Liver (tissue), 9 donors: ENCODE measurements around the gene DMD. TPM values are rescaled to one million over a fixed set of nuclear protein-coding genes. Genes with fewer than 3 reads are reported as not detected.
"Not testable (repeated sequence)": the region's sequence is repeated elsewhere in the genome, so short reads cannot be mapped to it uniquely, and the experiment has no call there.

ENCODE experiments used
- DNase-seq: peaks from one replicate; pipeline ENCODE4 v3.0.0-alpha.2; 2017; ENCODE audit warnings: low spot score
- H3K27ac ChIP-seq, 2 donors: one replicate each; pipeline ENCODE4 v1.7.0; 2013; ENCODE audit warnings: inconsistent platforms in 2 of 2, low read length in 2 of 2, control low read depth in 1 of 2, low read depth in 1 of 2, mild to moderate bottlenecking in 1 of 2
- H3K27me3 ChIP-seq, 4 donors: one replicate each; pipeline versions ENCODE4 v1.6.1 to v1.7.0; 2013; ENCODE audit warnings: low read length in 3 of 4, inconsistent platforms in 1 of 4, mild to moderate bottlenecking in 1 of 4, moderate library complexity in 1 of 4; ENCODE audit not compliant: control insufficient read depth in 4 of 4, insufficient read depth in 4 of 4
- H3K36me3 ChIP-seq, 4 donors: one replicate each; pipeline versions ENCODE4 v1.6.1 to v1.7.0; 2013; ENCODE audit warnings: low read length in 3 of 4, mild to moderate bottlenecking in 3 of 4, low read depth in 1 of 4, moderate library complexity in 1 of 4; ENCODE audit not compliant: control insufficient read depth in 4 of 4, insufficient read depth in 3 of 4
- H3K4me1 ChIP-seq, 4 donors: one replicate each; pipeline versions ENCODE4 v1.6.1 to v1.7.0; 2013; ENCODE audit warnings: low read length in 3 of 4, mild to moderate bottlenecking in 3 of 4, moderate library complexity in 1 of 4; ENCODE audit not compliant: control insufficient read depth in 4 of 4, insufficient read depth in 4 of 4
- H3K4me3 ChIP-seq, 3 donors: one replicate each; pipeline versions ENCODE4 v1.6.1 to v1.7.0; 2013; ENCODE audit warnings: low read length in 3 of 3, control low read depth in 1 of 3, low read depth in 1 of 3, mild to moderate bottlenecking in 1 of 3
- H3K9ac ChIP-seq, 2 donors: one replicate each; pipeline ENCODE4 v1.7.0; 2013; ENCODE audit warnings: low read length in 2 of 2, mild to moderate bottlenecking in 2 of 2, moderate library complexity in 2 of 2, control low read depth in 1 of 2, low read depth in 1 of 2
- H3K9me3 ChIP-seq, 4 donors: one replicate each; pipeline versions ENCODE4 v1.6.1 to v1.7.0; 2013; ENCODE audit warnings: low read length in 3 of 4; ENCODE audit not compliant: control insufficient read depth in 4 of 4
- EGR1 ChIP-seq, 2 donors: IDR thresholded peaks; 2 replicates each; pipeline ENCODE4 v1.6.1; 2016 to 2018; ENCODE audit warnings: antibody characterized with exemption in 2 of 2, low read depth in 2 of 2
- FOXA1 ChIP-seq: IDR thresholded peaks from 2 replicates; pipeline ENCODE4 v1.6.1; 2016; ENCODE audit warnings: antibody characterized with exemption
- FOXA2 ChIP-seq: IDR thresholded peaks from 2 replicates; pipeline ENCODE4 v1.6.1; 2016; ENCODE audit warnings: antibody characterized with exemption
- GABPA ChIP-seq, 2 donors: IDR thresholded peaks in 1 of 2; conservative IDR thresholded peaks in 1 of 2; 2 replicates each; pipeline ENCODE4 v1.6.1; 2016; ENCODE audit warnings: antibody characterized with exemption in 2 of 2, mild to moderate bottlenecking in 1 of 2, moderate library complexity in 1 of 2
- HNF4A ChIP-seq, 2 donors: conservative IDR thresholded peaks; 2 replicates each; pipeline ENCODE4 v1.6.1; 2016; ENCODE audit warnings: antibody characterized with exemption in 2 of 2, mild to moderate bottlenecking in 2 of 2
- HNF4G ChIP-seq: IDR thresholded peaks from 2 replicates; pipeline ENCODE4 v1.6.1; 2016; ENCODE audit warnings: antibody characterized with exemption
- JUND ChIP-seq, 2 donors: IDR thresholded peaks; 2 replicates each; pipeline ENCODE4 v1.6.1; 2016; ENCODE audit warnings: antibody characterized with exemption in 2 of 2
- MAX ChIP-seq: IDR thresholded peaks from 2 replicates; pipeline ENCODE4 v1.6.1; 2016; ENCODE audit warnings: antibody characterized with exemption
- NR2F2 ChIP-seq: IDR thresholded peaks from 2 replicates; pipeline ENCODE4 v1.6.1; 2016; ENCODE audit warnings: antibody characterized with exemption
- RAD21 ChIP-seq, 2 donors: IDR thresholded peaks; 2 replicates each; pipeline ENCODE4 v1.6.1; 2016; ENCODE audit warnings: antibody characterized with exemption in 2 of 2, mild to moderate bottlenecking in 2 of 2
- REST ChIP-seq: IDR thresholded peaks from 2 replicates; pipeline ENCODE4 v1.6.1; 2016; ENCODE audit warnings: antibody characterized with exemption, mild to moderate bottlenecking
- RXRA ChIP-seq, 2 donors: IDR thresholded peaks; 2 replicates each; pipeline ENCODE4 v1.6.1; 2017 to 2018; ENCODE audit warnings: antibody characterized with exemption in 2 of 2, mild to moderate bottlenecking in 1 of 2
- SP1 ChIP-seq: IDR thresholded peaks from 2 replicates; pipeline ENCODE4 v1.6.1; 2018; ENCODE audit warnings: antibody characterized with exemption, mild to moderate bottlenecking
- TAF1 ChIP-seq: conservative IDR thresholded peaks from 2 replicates; pipeline ENCODE4 v1.6.1; 2016; ENCODE audit warnings: antibody characterized with exemption, mild to moderate bottlenecking
- YY1 ChIP-seq: IDR thresholded peaks from 2 replicates; pipeline ENCODE4 v1.6.1; 2016; ENCODE audit warnings: antibody characterized with exemption, mild to moderate bottlenecking
- WGBS: extraction: QIAGEN DNeasy Blood & Tissue Kit; methylation state at CpG from one replicate; pipeline ENCODE4 v1.1.7; 2013; 5-methylcytosine and 5-hydroxymethylcytosine counted together
- polyA plus RNA-seq, 2 donors: library from polyadenylated mRNA; stranded (reverse) in 1 of 2; unstranded in 1 of 2; fragments of 200-250 nt in 1 of 2; fragments of >200 nt in 1 of 2; fragmentation: Nextera tagmentation in 1 of 2; extraction: Ambion mirVana in 1 of 2; gene quantifications; one replicate each; pipeline versions ENCODE4 v1.2.1 to v1.2.3, GENCODE V29; 2013 to 2015
- total RNA-seq, 2 donors: library from RNA; depleted of rRNA; stranded (reverse); fragments of >200 nt; gene quantifications; one replicate each; pipeline ENCODE4 v1.2.3, GENCODE V29; 2014
- TF ChIP-seq, protein P1 (sequence below): IDR thresholded peaks from 2 replicates; pipeline ENCODE4 v1.6.1; 2016; ENCODE audit warnings: antibody characterized with exemption
- TF ChIP-seq, protein P2 (sequence below): fragments of 150-350 bp; IDR thresholded peaks from 2 replicates; pipeline ENCODE4 v1.5.1; 2017; ENCODE audit warnings: improper control_type of control experiment, low read depth, low read length; ENCODE audit not compliant: missing input control
- TF ChIP-seq, protein P3 (sequence below): IDR thresholded peaks from 2 replicates; pipeline ENCODE4 v1.6.1; 2016; ENCODE audit warnings: antibody characterized with exemption
- donor health status: healthy.
- donor health status: healthy.
- donor health status: healthy.
- donor health status: healthy.
- donor health status: healthy.

Gene DMD
- total and polyA plus RNA-seq, 4 donors = 14.6 to 61.9 (median 23.9) TPM

DNA sequence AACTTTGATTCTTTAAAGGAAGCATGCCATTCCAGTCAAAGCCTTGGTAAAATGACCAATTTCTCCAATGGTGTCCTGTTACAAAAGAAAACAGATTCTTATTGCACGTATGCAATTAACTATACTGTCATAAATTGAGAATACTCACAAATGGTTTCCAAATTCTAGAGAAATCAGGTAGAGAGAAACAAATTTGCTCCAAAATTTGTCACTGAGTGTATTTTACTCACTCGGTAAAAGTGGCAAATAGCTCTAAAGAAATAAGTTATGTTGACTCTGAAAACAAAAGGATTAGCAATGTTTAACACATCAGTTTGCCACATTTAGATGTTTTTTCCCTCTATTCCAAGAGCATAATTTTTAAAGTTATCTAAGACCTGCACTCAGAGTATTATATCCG, 133.1 kb downstream of the DMD start:
- Histone ChIP-seq H3K27me3 (no peaks in the 10 kb centered on the region), H3K36me3 (no peaks in the 10 kb centered on the region), H3K4me1 (no peaks in the 10 kb centered on the region), H3K9ac (no peak overlapping the region), H3K27ac (no peak overlapping the region), H3K4me3 (no peak overlapping the region), H3K9me3 (no peaks in the 10 kb centered on the region)
- no peak for DNase-seq
- TF ChIP-seq, protein P1, sequence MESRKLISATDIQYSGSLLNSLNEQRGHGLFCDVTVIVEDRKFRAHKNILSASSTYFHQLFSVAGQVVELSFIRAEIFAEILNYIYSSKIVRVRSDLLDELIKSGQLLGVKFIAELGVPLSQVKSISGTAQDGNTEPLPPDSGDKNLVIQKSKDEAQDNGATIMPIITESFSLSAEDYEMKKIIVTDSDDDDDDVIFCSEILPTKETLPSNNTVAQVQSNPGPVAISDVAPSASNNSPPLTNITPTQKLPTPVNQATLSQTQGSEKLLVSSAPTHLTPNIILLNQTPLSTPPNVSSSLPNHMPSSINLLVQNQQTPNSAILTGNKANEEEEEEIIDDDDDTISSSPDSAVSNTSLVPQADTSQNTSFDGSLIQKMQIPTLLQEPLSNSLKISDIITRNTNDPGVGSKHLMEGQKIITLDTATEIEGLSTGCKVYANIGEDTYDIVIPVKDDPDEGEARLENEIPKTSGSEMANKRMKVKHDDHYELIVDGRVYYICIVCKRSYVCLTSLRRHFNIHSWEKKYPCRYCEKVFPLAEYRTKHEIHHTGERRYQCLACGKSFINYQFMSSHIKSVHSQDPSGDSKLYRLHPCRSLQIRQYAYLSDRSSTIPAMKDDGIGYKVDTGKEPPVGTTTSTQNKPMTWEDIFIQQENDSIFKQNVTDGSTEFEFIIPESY = no peak
- TF ChIP-seq FOXA2 = no peak
- no peak for TF ChIP-seq HNF4G
- no peak for TF ChIP-seq YY1
- no peak for TF ChIP-seq FOXA1
- no peak for TF ChIP-seq EGR1 (IDR thresholded peaks at IDR 0.05; ENCODE audit: low read depth in 2 of 2)
- TF ChIP-seq, protein P2, sequence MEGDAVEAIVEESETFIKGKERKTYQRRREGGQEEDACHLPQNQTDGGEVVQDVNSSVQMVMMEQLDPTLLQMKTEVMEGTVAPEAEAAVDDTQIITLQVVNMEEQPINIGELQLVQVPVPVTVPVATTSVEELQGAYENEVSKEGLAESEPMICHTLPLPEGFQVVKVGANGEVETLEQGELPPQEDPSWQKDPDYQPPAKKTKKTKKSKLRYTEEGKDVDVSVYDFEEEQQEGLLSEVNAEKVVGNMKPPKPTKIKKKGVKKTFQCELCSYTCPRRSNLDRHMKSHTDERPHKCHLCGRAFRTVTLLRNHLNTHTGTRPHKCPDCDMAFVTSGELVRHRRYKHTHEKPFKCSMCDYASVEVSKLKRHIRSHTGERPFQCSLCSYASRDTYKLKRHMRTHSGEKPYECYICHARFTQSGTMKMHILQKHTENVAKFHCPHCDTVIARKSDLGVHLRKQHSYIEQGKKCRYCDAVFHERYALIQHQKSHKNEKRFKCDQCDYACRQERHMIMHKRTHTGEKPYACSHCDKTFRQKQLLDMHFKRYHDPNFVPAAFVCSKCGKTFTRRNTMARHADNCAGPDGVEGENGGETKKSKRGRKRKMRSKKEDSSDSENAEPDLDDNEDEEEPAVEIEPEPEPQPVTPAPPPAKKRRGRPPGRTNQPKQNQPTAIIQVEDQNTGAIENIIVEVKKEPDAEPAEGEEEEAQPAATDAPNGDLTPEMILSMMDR = no peak
- TF ChIP-seq JUND (IDR thresholded peaks at IDR 0.05) = no peak
- TF ChIP-seq NR2F2 = no peak
- no peak for TF ChIP-seq GABPA (IDR thresholded peaks at IDR 0.05 in 1 of 2, conservative IDR thresholded peaks at IDR 0.05 in 1 of 2)
- no peak for TF ChIP-seq RAD21 (IDR thresholded peaks at IDR 0.05)
- no peak for TF ChIP-seq RXRA (IDR thresholded peaks at IDR 0.05)
- no peak for TF ChIP-seq MAX
- no peak for TF ChIP-seq TAF1
- no peak for TF ChIP-seq REST
- no peak for TF ChIP-seq SP1
- no peak for TF ChIP-seq HNF4A (conservative IDR thresholded peaks at IDR 0.05)
- TF ChIP-seq, protein P3, sequence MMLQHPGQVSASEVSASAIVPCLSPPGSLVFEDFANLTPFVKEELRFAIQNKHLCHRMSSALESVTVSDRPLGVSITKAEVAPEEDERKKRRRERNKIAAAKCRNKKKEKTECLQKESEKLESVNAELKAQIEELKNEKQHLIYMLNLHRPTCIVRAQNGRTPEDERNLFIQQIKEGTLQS = no peak
- 55% methylated on average over 3 of the region's 3 CpGs for WGBS

GRCh38 chrX:33073660-33074059, 137.7 kb downstream of the DMD start:
- not testable (repeated sequence) for DNase-seq, H3K27ac ChIP-seq, H3K27me3 ChIP-seq, H3K36me3 ChIP-seq, H3K9ac ChIP-seq, H3K4me1 ChIP-seq, H3K4me3 ChIP-seq, H3K9me3 ChIP-seq
- 91% methylated on average over 11 of the region's 11 CpGs for WGBS
